Endothelial cell of umbilical vein (primary cell): Measurements from ENCODE around the gene CHSY3. TPM values are rescaled to one million over a fixed set of nuclear protein-coding genes. Genes with fewer than 3 reads are reported as not detected.

Experiments
- BruUV-seq: library from RNA; stranded (reverse); fragments of 400-500 nt; replicated peaks from 2 replicates; lab custom pipeline; 2021; lab: Mats Ljungman, UMichigan
- CTCF ChIA-PET: fragments of 300-600, 350-600 bp; sonication (Branson Sonifier 250); formaldehyde crosslinking; loops from one replicate; lab custom pipeline; 2021; ENCODE audit warnings: antibody characterized with exemption, inconsistent platforms; lab: Charles Lee
- POLR2A ChIA-PET: fragments of 300-600, 350-600 bp; sonication (Branson Sonifier 250); formaldehyde crosslinking; loops from one replicate; lab custom pipeline; 2021; ENCODE audit warnings: antibody characterized with exemption, inconsistent platforms; lab: Charles Lee
- DNase-seq: peaks from one replicate; pipeline ENCODE4 v3.0.0-alpha.2; 2011; ENCODE audit warnings: low read depth, low spot score
- FAIRE-seq: peaks from 2 replicates; lab custom pipeline; 2011; peaks lifted over from hg19 to GRCh38; lab: Jason Lieb, UNC
- H2AFZ ChIP-seq: 2 replicates; pipeline ENCODE4 v1.6.0; 2012; ENCODE audit warnings: low read depth, low read length, control low read depth, inconsistent platforms
- H3K27ac ChIP-seq: 2 replicates; pipeline ENCODE4 v1.5.1; 2011; ENCODE audit warnings: low read depth, mild to moderate bottlenecking, control low read depth, low read length, moderate library complexity; ENCODE audit not compliant: insufficient read depth
- H3K27me3 ChIP-seq, 2 experiments: 2 replicates each; pipeline versions ENCODE4 v1.6.0 to v1.6.1; 2011; ENCODE audit warnings: low read length in 2 of 2, mixed read lengths in 1 of 2; ENCODE audit not compliant: control insufficient read depth in 2 of 2, insufficient read depth in 2 of 2
- H3K36me3 ChIP-seq, 2 experiments: 2 replicates in 1 of 2; 3 replicates in 1 of 2; pipeline ENCODE4 v1.5.1; 2011; ENCODE audit warnings: low read length in 2 of 2, mild to moderate bottlenecking in 1 of 2, moderate library complexity in 1 of 2; ENCODE audit not compliant: control insufficient read depth in 2 of 2, insufficient read depth in 2 of 2; ENCODE audit errors: extremely low read depth in 1 of 2
- H3K4me1 ChIP-seq: 3 replicates; pipeline ENCODE4 v1.5.1; 2011; ENCODE audit warnings: mild to moderate bottlenecking, low read length; ENCODE audit not compliant: control insufficient read depth, insufficient read depth; ENCODE audit errors: extremely low read depth
- H3K4me2 ChIP-seq: 2 replicates; pipeline ENCODE4 v1.6.1; 2011; ENCODE audit warnings: low read length, control low read depth, mixed read lengths; ENCODE audit not compliant: insufficient read depth
- H3K4me3 ChIP-seq, 3 experiments: fragments of 200-600 bp in 1 of 3; sonication (generic), shearing (Covaris generic) in 1 of 3; replicated peaks in 1 of 3; 2 replicates each; pipeline ENCODE4 v1.5.1; 2011 to 2016; ENCODE audit warnings: control low read depth in 3 of 3, low read length in 3 of 3, mild to moderate bottlenecking in 2 of 3, inconsistent platforms in 1 of 3, low read depth in 1 of 3, moderate library complexity in 1 of 3; ENCODE audit not compliant: insufficient read depth in 1 of 3
- H3K79me2 ChIP-seq: 2 replicates; pipeline ENCODE4 v1.6.0; 2012; ENCODE audit warnings: low read length, inconsistent platforms; ENCODE audit not compliant: control insufficient read depth, insufficient read depth
- H3K9ac ChIP-seq: replicated peaks from 2 replicates; pipeline ENCODE3; 2011; ENCODE audit warnings: low read length, control low read depth; ENCODE audit not compliant: insufficient read depth; ENCODE audit errors: extremely low read depth
- H3K9me1 ChIP-seq: replicated peaks from 3 replicates; pipeline ENCODE4 v1.6.0; 2011; ENCODE audit warnings: mild to moderate bottlenecking, low read length; ENCODE audit not compliant: control insufficient read depth, insufficient read depth; ENCODE audit errors: extremely low read depth
- H3K9me3 ChIP-seq: replicated peaks from 2 replicates; pipeline ENCODE4 v1.5.1; 2012; ENCODE audit warnings: low read length, inconsistent platforms; ENCODE audit not compliant: control insufficient read depth, insufficient read depth
- H4K20me1 ChIP-seq: replicated peaks from 2 replicates; pipeline ENCODE3; 2011; ENCODE audit warnings: mild to moderate bottlenecking, low read length; ENCODE audit not compliant: control insufficient read depth, insufficient read depth; ENCODE audit errors: extremely low read depth
- EZH2 ChIP-seq: IDR thresholded peaks from 2 replicates; pipeline ENCODE4 v1.6.1; 2012; ENCODE audit warnings: borderline replicate concordance, low read depth, mild to moderate bottlenecking, moderate library complexity, low read length, inconsistent platforms; ENCODE audit not compliant: severe bottlenecking
- FOS ChIP-seq: IDR thresholded peaks from 2 replicates; pipeline ENCODE4 v1.6.1; 2011; ENCODE audit warnings: mild to moderate bottlenecking, low read length, moderate library complexity, borderline replicate concordance; ENCODE audit not compliant: insufficient read depth
- GATA2 ChIP-seq: IDR thresholded peaks from 2 replicates; pipeline ENCODE4 v1.7.0; 2011; ENCODE audit warnings: low read depth, mild to moderate bottlenecking, moderate library complexity, mixed read lengths, low read length; ENCODE audit not compliant: insufficient read length, insufficient read depth
- JUN ChIP-seq: IDR thresholded peaks from 2 replicates; pipeline ENCODE4 v1.6.1; 2011; ENCODE audit warnings: borderline replicate concordance, low read depth; ENCODE audit not compliant: insufficient read length, insufficient read depth
- MAX ChIP-seq: IDR thresholded peaks from 2 replicates; pipeline ENCODE4 v1.6.1; 2011; ENCODE audit not compliant: insufficient read depth, insufficient read length
- MYC ChIP-seq: IDR thresholded peaks from one replicate; pipeline ENCODE4 v1.6.1; 2011; ENCODE audit warnings: mild to moderate bottlenecking, low read depth, low read length
- POLR2A ChIP-seq: IDR thresholded peaks from 2 replicates; pipeline ENCODE4 v1.6.1; 2012; ENCODE audit warnings: low read depth, mild to moderate bottlenecking, control low read depth, low read length
- POLR2AphosphoS5 ChIP-seq: IDR thresholded peaks from 2 replicates; pipeline ENCODE4 v1.6.1; 2012; ENCODE audit warnings: low read depth, mild to moderate bottlenecking, control low read depth, low read length, moderate library complexity; ENCODE audit not compliant: insufficient read depth
- dilution Hi-C: fragments of 300-500 bp; cut with MboI; formaldehyde crosslinking; loops from one replicate; pipeline ENCODE4 v1.15.0; 2019; ENCODE audit warnings: low sequenced_read_pairs; ENCODE audit not compliant: extremely low pct_ligation_motif_present
- intact Hi-C: fragments of 100-400 bp; cut with micrococcal nuclease; formaldehyde crosslinking; loops from one replicate; pipeline ENCODE4 v1.10.0; 2022
- polyA plus RNA-seq, 4 experiments: library from polyadenylated mRNA; depleted of rRNA in 3 of 4; stranded (reverse) in 3 of 4; unstranded in 1 of 4; fragments of >200 nt; gene quantifications; 2 replicates each; pipeline versions ENCODE4 v1.2.1 to v1.2.3, GENCODE V29; 2011 to 2012; ENCODE audit warnings: missing spikeins in 1 of 4
- total RNA-seq: library from RNA; stranded (reverse); gene quantifications from 2 replicates; pipeline ENCODE4 v1.2.3, GENCODE V29; 2021
- TF ChIP-seq, protein P1 (sequence below), 2 donors: IDR thresholded peaks; 1 replicate in 1 of 2; 2 replicates in 1 of 2; pipeline ENCODE4 v1.5.1; 2011; ENCODE audit warnings: low read length in 2 of 2, mild to moderate bottlenecking in 2 of 2, moderate library complexity in 2 of 2, control low read depth in 1 of 2, inconsistent platforms in 1 of 2, low read depth in 1 of 2; ENCODE audit not compliant: insufficient read depth in 1 of 2; ENCODE audit errors: extremely low read depth in 1 of 2

CHSY3 gene
- total and polyA plus RNA-seq, 2 donors (not counting 3 experiments of a cell fraction or from before 2014, with no cell fraction given): 2.2 to 8.4 TPM

GRCh38 chr5:130111746-130112145 lies 207.5 kb downstream of the CHSY3 start:
- H3K4me1 ChIP-seq: no peaks in the 10 kb centered on the region
- TF ChIP-seq POLR2A (no peak), GATA2 (no peak), MYC (no peak), JUN (no peak), MAX (no peak), FOS (no peak), EZH2 (no peak), POLR2AphosphoS5 (no peak)
- TF ChIP-seq, protein P1, sequence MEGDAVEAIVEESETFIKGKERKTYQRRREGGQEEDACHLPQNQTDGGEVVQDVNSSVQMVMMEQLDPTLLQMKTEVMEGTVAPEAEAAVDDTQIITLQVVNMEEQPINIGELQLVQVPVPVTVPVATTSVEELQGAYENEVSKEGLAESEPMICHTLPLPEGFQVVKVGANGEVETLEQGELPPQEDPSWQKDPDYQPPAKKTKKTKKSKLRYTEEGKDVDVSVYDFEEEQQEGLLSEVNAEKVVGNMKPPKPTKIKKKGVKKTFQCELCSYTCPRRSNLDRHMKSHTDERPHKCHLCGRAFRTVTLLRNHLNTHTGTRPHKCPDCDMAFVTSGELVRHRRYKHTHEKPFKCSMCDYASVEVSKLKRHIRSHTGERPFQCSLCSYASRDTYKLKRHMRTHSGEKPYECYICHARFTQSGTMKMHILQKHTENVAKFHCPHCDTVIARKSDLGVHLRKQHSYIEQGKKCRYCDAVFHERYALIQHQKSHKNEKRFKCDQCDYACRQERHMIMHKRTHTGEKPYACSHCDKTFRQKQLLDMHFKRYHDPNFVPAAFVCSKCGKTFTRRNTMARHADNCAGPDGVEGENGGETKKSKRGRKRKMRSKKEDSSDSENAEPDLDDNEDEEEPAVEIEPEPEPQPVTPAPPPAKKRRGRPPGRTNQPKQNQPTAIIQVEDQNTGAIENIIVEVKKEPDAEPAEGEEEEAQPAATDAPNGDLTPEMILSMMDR (IDR thresholded peaks at IDR 0.05; ENCODE audit: extremely low read depth in 1 of 2, insufficient read depth in 1 of 2, low read depth in 1 of 2, low read length in 2 of 2): no peak
- no peak for FAIRE-seq
- CTCF ChIA-PET: interaction anchor here (1.1 to 1.3 kb wide), 3 partner anchors 30 to 340 kb away, joined by 3 to 5 read pairs (median 4); no protein-coding TSS in a partner anchor
- H3K27ac ChIP-seq: no peak overlapping the region
- no peak overlapping the region for H2AFZ ChIP-seq
- dilution Hi-C loops: no loop called here
- H3K27me3 ChIP-seq: no peaks in the 10 kb centered on the region
- no peaks in the 10 kb centered on the region for H3K9me3 ChIP-seq
- DNase-seq: no peak
- H3K9me1 ChIP-seq: no peaks in the 10 kb centered on the region
- no peak overlapping the region for H3K9ac ChIP-seq
- H3K36me3 ChIP-seq: no peaks in the 10 kb centered on the region
- no TSS peak for BruUV-seq
- H4K20me1 ChIP-seq: no peaks in the 10 kb centered on the region
- intact Hi-C loops: no loop called here
- no peaks in the 10 kb centered on the region for H3K79me2 ChIP-seq
- POLR2A ChIA-PET: no interaction called here
- H3K4me3 ChIP-seq: no peak overlapping the region
- no peak overlapping the region for H3K4me2 ChIP-seq
